PC-3 (cell line): Measurements from ENCODE around the gene CNTNAP5. TPM values are rescaled to one million over a fixed set of nuclear protein-coding genes. Genes with fewer than 3 reads are reported as not detected.

Source experiments
- ATAC-seq: fragments of 200-7000 bp; cut with Tn5 transposase; 2 replicates; pipeline ENCODE4 v1.9.1; 2020; ENCODE audit warnings: mild to moderate bottlenecking, moderate library complexity
- BruUV-seq: library from RNA; stranded (reverse); fragments of 400-500 nt; replicated peaks from 2 replicates; lab custom pipeline; 2021; lab: Mats Ljungman, UMichigan
- CTCF ChIA-PET: fragments of 300-600 bp; sonication (Branson Sonifier 250); formaldehyde crosslinking; loops from one replicate; lab custom pipeline; 2022; ENCODE audit warnings: antibody characterized with exemption; lab: Charles Lee
- POLR2A ChIA-PET: fragments of 300-600 bp; sonication (Branson Sonifier 250); formaldehyde crosslinking; loops from one replicate; lab custom pipeline; 2022; ENCODE audit warnings: antibody characterized with exemption; ENCODE audit not compliant: unreplicated experiment; lab: Charles Lee
- DNase-seq: peaks from one replicate; pipeline ENCODE4 v3.0.0-alpha.2; 2015
- H2AFZ ChIP-seq: fragments of 300-600 bp; sonication (generic); 2 replicates; pipeline ENCODE4 v1.6.0; 2016; ENCODE audit warnings: antibody characterized with exemption, low read length
- H3F3A ChIP-seq: fragments of 300-600 bp; sonication (generic); one replicate; pipeline ENCODE4 v1.6.0; 2017; ENCODE audit warnings: antibody characterized with exemption, low read length, control low read depth, mild to moderate bottlenecking; ENCODE audit not compliant: unreplicated experiment
- H3K27ac ChIP-seq: fragments of 300-600 bp; sonication (generic); 2 replicates; pipeline ENCODE4 v1.5.1; 2016; ENCODE audit warnings: mild to moderate bottlenecking, low read length
- H3K27me3 ChIP-seq: fragments of 300-600 bp; sonication (generic); 2 replicates; pipeline ENCODE4 v1.6.1; 2016; ENCODE audit warnings: low read length, mixed read lengths
- H3K36me3 ChIP-seq: fragments of 300-600 bp; sonication (generic); 2 replicates; pipeline ENCODE4 v1.6.1; 2016; ENCODE audit warnings: low read depth, mixed run types, low read length, mixed read lengths
- H3K4me1 ChIP-seq: fragments of 300-600 bp; sonication (generic); 2 replicates; pipeline ENCODE4 v1.5.1; 2016; ENCODE audit warnings: low read length; ENCODE audit not compliant: insufficient read depth
- H3K4me2 ChIP-seq: fragments of 300-600 bp; sonication (generic); 2 replicates; pipeline ENCODE4 v1.6.0; 2016; ENCODE audit warnings: low read length
- H3K4me3 ChIP-seq: fragments of 300-600 bp; sonication (generic); 2 replicates; pipeline ENCODE4 v1.5.1; 2016; ENCODE audit warnings: mild to moderate bottlenecking, low read length, mixed read lengths
- H3K79me2 ChIP-seq: fragments of 300-600 bp; sonication (generic); 2 replicates; pipeline ENCODE4 v1.6.1; 2017; ENCODE audit warnings: low read length, mixed read lengths
- H3K9ac ChIP-seq: fragments of 300-600 bp; sonication (generic); 2 replicates; pipeline ENCODE4 v1.6.0; 2016; ENCODE audit warnings: mild to moderate bottlenecking, low read length
- H3K9me2 ChIP-seq: fragments of 300-600 bp; sonication (generic); replicated peaks from 2 replicates; pipeline ENCODE4 v1.6.1; 2016; ENCODE audit warnings: mixed run types, low read length, mixed read lengths
- H3K9me3 ChIP-seq: fragments of 300-600 bp; sonication (generic); 2 replicates; pipeline ENCODE4 v1.6.1; 2016; ENCODE audit warnings: low read length, mixed read lengths
- H4K20me1 ChIP-seq: fragments of 300-600 bp; sonication (generic); 2 replicates; pipeline ENCODE4 v1.6.1; 2016; ENCODE audit warnings: low read length, mixed read lengths
- CTCF ChIP-seq: fragments of 300-600 bp; sonication (generic); conservative IDR thresholded peaks from 2 replicates; pipeline ENCODE4 v1.5.1; 2017; ENCODE audit warnings: antibody characterized with exemption, low read depth, mild to moderate bottlenecking, low read length
- EZH2 ChIP-seq: fragments of 300-600 bp; sonication (generic); IDR thresholded peaks from one replicate; pipeline ENCODE4 v1.6.1; 2017; ENCODE audit warnings: antibody characterized with exemption, mild to moderate bottlenecking, low read length; ENCODE audit not compliant: unreplicated experiment
- EZH2phosphoT487 ChIP-seq: fragments of 300-600 bp; sonication (generic); IDR thresholded peaks from 2 replicates; pipeline ENCODE4 v1.6.1; 2018; ENCODE audit warnings: mild to moderate bottlenecking, antibody characterized with exemption, low read length, borderline replicate concordance
- intact Hi-C: fragments of 100-400 bp; cut with micrococcal nuclease; formaldehyde crosslinking; loops from 2 replicates; pipeline ENCODE4 v1.9.0; 2023
- total RNA-seq: library from RNA; depleted of rRNA; stranded (reverse); fragments of >200 nt; gene quantifications from 2 replicates; pipeline ENCODE4 v1.2.3, GENCODE V29; 2014

Gene CNTNAP5
- total RNA-seq, 1 experiment from 2014 or later: not detected

GRCh38 chr2:124187948-124188347, 162.9 kb downstream of the CNTNAP5 start:
- H3K9me2 ChIP-seq: no peaks in the 10 kb centered on the region
- intact Hi-C loops: no loop called here
- TF ChIP-seq EZH2: no peak
- TF ChIP-seq EZH2phosphoT487: no peak
- no peak for TF ChIP-seq CTCF
- H3K4me3 ChIP-seq: no peak overlapping the region
- no peaks in the 10 kb centered on the region for H3F3A ChIP-seq
- H3K9me3 ChIP-seq: no peaks in the 10 kb centered on the region
- no peak overlapping the region for H2AFZ ChIP-seq
- no peaks in the 10 kb centered on the region for H3K79me2 ChIP-seq
- no peaks in the 10 kb centered on the region for H3K4me1 ChIP-seq
- ChIA-PET CTCF (no interaction called here), POLR2A (no interaction called here)
- H3K36me3 ChIP-seq: no peaks in the 10 kb centered on the region
- BruUV-seq: no TSS peak
- no peak overlapping the region for H3K9ac ChIP-seq
- no peak overlapping the region for H3K27ac ChIP-seq
- no peaks in the 10 kb centered on the region for H4K20me1 ChIP-seq
- no peaks in the 10 kb centered on the region for H3K27me3 ChIP-seq
- DNase-seq (no peak), ATAC-seq (no peak)
- H3K4me2 ChIP-seq: no peak overlapping the region

- no peak overlapping the region for H2AFZ ChIP-seq
- no peaks in the 10 kb centered on the region for H3K9me2 ChIP-seq
- H3K9me3 ChIP-seq: no peaks in the 10 kb centered on the region
- TF ChIP-seq CTCF (no peak), EZH2phosphoT487 (no peak), EZH2 (no peak)
- no peaks in the 10 kb centered on the region for H3F3A ChIP-seq
- no peak overlapping the region for H3K9ac ChIP-seq
- H3K4me1 ChIP-seq: no peaks in the 10 kb centered on the region
- no peak for DNase-seq
- POLR2A ChIA-PET: no interaction called here
- CTCF ChIA-PET: no interaction called here
- H3K4me3 ChIP-seq: no peak overlapping the region
- intact Hi-C loops: no loop called here
- H3K27me3 ChIP-seq: no peaks in the 10 kb centered on the region
- no peak overlapping the region for H3K27ac ChIP-seq
- H3K36me3 ChIP-seq: no peaks in the 10 kb centered on the region
- H3K4me2 ChIP-seq: no peak overlapping the region
- no peaks in the 10 kb centered on the region for H4K20me1 ChIP-seq
- no peak for ATAC-seq
- BruUV-seq: no TSS peak
- H3K79me2 ChIP-seq: no peaks in the 10 kb centered on the region
Observed at GRCh38 chr2:124193706-124194105, 168.6 kb downstream of the CNTNAP5 start.

GRCh38 chr2:124201713-124202112, 176.6 kb downstream of the CNTNAP5 start:
- Histone ChIP-seq H3K27me3 (no peaks in the 10 kb centered on the region), H3K9me3 (no peaks in the 10 kb centered on the region), H3K36me3 (no peaks in the 10 kb centered on the region), H3K79me2 (no peaks in the 10 kb centered on the region), H3K4me3 (no peak overlapping the region), H3K27ac (no peak overlapping the region), H3F3A (no peaks in the 10 kb centered on the region), H3K9me2 (no peaks in the 10 kb centered on the region), H3K4me1 (no peaks in the 10 kb centered on the region), H3K4me2 (no peak overlapping the region), H2AFZ (no peak overlapping the region), H4K20me1 (no peaks in the 10 kb centered on the region), H3K9ac (no peak overlapping the region)
- intact Hi-C loops: no loop called here
- ChIA-PET CTCF (no interaction called here), POLR2A (no interaction called here)
- TF ChIP-seq CTCF (no peak), EZH2 (no peak), EZH2phosphoT487 (no peak)
- ATAC-seq: no peak
- BruUV-seq: no TSS peak
- no peak for DNase-seq
